PC-3 (cell line): ENCODE results near the gene NUAK1. TPM values are rescaled to one million over a fixed set of nuclear protein-coding genes. Genes with fewer than 3 reads are reported as not detected.

Experiments
- ATAC-seq: fragments of 200-7000 bp; cut with Tn5 transposase; 2 replicates; pipeline ENCODE4 v1.9.1; 2020; ENCODE audit warnings: mild to moderate bottlenecking, moderate library complexity
- BruUV-seq: library from RNA; stranded (reverse); fragments of 400-500 nt; replicated peaks from 2 replicates; lab custom pipeline; 2021; lab: Mats Ljungman, UMichigan
- CTCF ChIA-PET: fragments of 300-600 bp; sonication (Branson Sonifier 250); formaldehyde crosslinking; loops from one replicate; lab custom pipeline; 2022; ENCODE audit warnings: antibody characterized with exemption; lab: Charles Lee
- POLR2A ChIA-PET: fragments of 300-600 bp; sonication (Branson Sonifier 250); formaldehyde crosslinking; loops from one replicate; lab custom pipeline; 2022; ENCODE audit warnings: antibody characterized with exemption; ENCODE audit not compliant: unreplicated experiment; lab: Charles Lee
- DNase-seq: peaks from one replicate; pipeline ENCODE4 v3.0.0-alpha.2; 2015
- H2AFZ ChIP-seq: fragments of 300-600 bp; sonication (generic); 2 replicates; pipeline ENCODE4 v1.6.0; 2016; ENCODE audit warnings: antibody characterized with exemption, low read length
- H3F3A ChIP-seq: fragments of 300-600 bp; sonication (generic); one replicate; pipeline ENCODE4 v1.6.0; 2017; ENCODE audit warnings: antibody characterized with exemption, low read length, control low read depth, mild to moderate bottlenecking; ENCODE audit not compliant: unreplicated experiment
- H3K27ac ChIP-seq: fragments of 300-600 bp; sonication (generic); 2 replicates; pipeline ENCODE4 v1.5.1; 2016; ENCODE audit warnings: mild to moderate bottlenecking, low read length
- H3K27me3 ChIP-seq: fragments of 300-600 bp; sonication (generic); 2 replicates; pipeline ENCODE4 v1.6.1; 2016; ENCODE audit warnings: low read length, mixed read lengths
- H3K36me3 ChIP-seq: fragments of 300-600 bp; sonication (generic); 2 replicates; pipeline ENCODE4 v1.6.1; 2016; ENCODE audit warnings: low read depth, mixed run types, low read length, mixed read lengths
- H3K4me1 ChIP-seq: fragments of 300-600 bp; sonication (generic); 2 replicates; pipeline ENCODE4 v1.5.1; 2016; ENCODE audit warnings: low read length; ENCODE audit not compliant: insufficient read depth
- H3K4me2 ChIP-seq: fragments of 300-600 bp; sonication (generic); 2 replicates; pipeline ENCODE4 v1.6.0; 2016; ENCODE audit warnings: low read length
- H3K4me3 ChIP-seq: fragments of 300-600 bp; sonication (generic); 2 replicates; pipeline ENCODE4 v1.5.1; 2016; ENCODE audit warnings: mild to moderate bottlenecking, low read length, mixed read lengths
- H3K79me2 ChIP-seq: fragments of 300-600 bp; sonication (generic); 2 replicates; pipeline ENCODE4 v1.6.1; 2017; ENCODE audit warnings: low read length, mixed read lengths
- H3K9ac ChIP-seq: fragments of 300-600 bp; sonication (generic); 2 replicates; pipeline ENCODE4 v1.6.0; 2016; ENCODE audit warnings: mild to moderate bottlenecking, low read length
- H3K9me2 ChIP-seq: fragments of 300-600 bp; sonication (generic); replicated peaks from 2 replicates; pipeline ENCODE4 v1.6.1; 2016; ENCODE audit warnings: mixed run types, low read length, mixed read lengths
- H3K9me3 ChIP-seq: fragments of 300-600 bp; sonication (generic); 2 replicates; pipeline ENCODE4 v1.6.1; 2016; ENCODE audit warnings: low read length, mixed read lengths
- H4K20me1 ChIP-seq: fragments of 300-600 bp; sonication (generic); 2 replicates; pipeline ENCODE4 v1.6.1; 2016; ENCODE audit warnings: low read length, mixed read lengths
- EZH2 ChIP-seq: fragments of 300-600 bp; sonication (generic); IDR thresholded peaks from one replicate; pipeline ENCODE4 v1.6.1; 2017; ENCODE audit warnings: antibody characterized with exemption, mild to moderate bottlenecking, low read length; ENCODE audit not compliant: unreplicated experiment
- EZH2phosphoT487 ChIP-seq: fragments of 300-600 bp; sonication (generic); IDR thresholded peaks from 2 replicates; pipeline ENCODE4 v1.6.1; 2018; ENCODE audit warnings: mild to moderate bottlenecking, antibody characterized with exemption, low read length, borderline replicate concordance
- intact Hi-C: fragments of 100-400 bp; cut with micrococcal nuclease; formaldehyde crosslinking; loops from 2 replicates; pipeline ENCODE4 v1.9.0; 2023
- total RNA-seq: library from RNA; depleted of rRNA; stranded (reverse); fragments of >200 nt; gene quantifications from 2 replicates; pipeline ENCODE4 v1.2.3, GENCODE V29; 2014
- TF ChIP-seq, protein P1 (sequence below): fragments of 300-600 bp; sonication (generic); conservative IDR thresholded peaks from 2 replicates; pipeline ENCODE4 v1.5.1; 2017; ENCODE audit warnings: antibody characterized with exemption, low read depth, mild to moderate bottlenecking, low read length

Gene NUAK1
- total RNA-seq, 1 experiment from 2014 or later: 9.8 TPM

GRCh38 chr12:106176560-106176959 is 37.8 kb upstream of the NUAK1 start:
- Histone ChIP-seq H3K9me3 (no peaks in the 10 kb centered on the region), H4K20me1 (no peaks in the 10 kb centered on the region), H2AFZ (no peak overlapping the region), H3K27me3 (peaks cover 35% of the 10 kb centered on the region), H3K4me3 (no peak overlapping the region), H3K9me2 (no peaks in the 10 kb centered on the region), H3K4me1 (no peaks in the 10 kb centered on the region), H3K36me3 (no peaks in the 10 kb centered on the region), H3K27ac (no peak overlapping the region), H3K79me2 (no peaks in the 10 kb centered on the region), H3K9ac (no peak overlapping the region), H3F3A (no peaks in the 10 kb centered on the region), H3K4me2 (no peak overlapping the region)
- DNase-seq (no peak), ATAC-seq (no peak)
- no peak for TF ChIP-seq EZH2phosphoT487
- TF ChIP-seq, protein P1, sequence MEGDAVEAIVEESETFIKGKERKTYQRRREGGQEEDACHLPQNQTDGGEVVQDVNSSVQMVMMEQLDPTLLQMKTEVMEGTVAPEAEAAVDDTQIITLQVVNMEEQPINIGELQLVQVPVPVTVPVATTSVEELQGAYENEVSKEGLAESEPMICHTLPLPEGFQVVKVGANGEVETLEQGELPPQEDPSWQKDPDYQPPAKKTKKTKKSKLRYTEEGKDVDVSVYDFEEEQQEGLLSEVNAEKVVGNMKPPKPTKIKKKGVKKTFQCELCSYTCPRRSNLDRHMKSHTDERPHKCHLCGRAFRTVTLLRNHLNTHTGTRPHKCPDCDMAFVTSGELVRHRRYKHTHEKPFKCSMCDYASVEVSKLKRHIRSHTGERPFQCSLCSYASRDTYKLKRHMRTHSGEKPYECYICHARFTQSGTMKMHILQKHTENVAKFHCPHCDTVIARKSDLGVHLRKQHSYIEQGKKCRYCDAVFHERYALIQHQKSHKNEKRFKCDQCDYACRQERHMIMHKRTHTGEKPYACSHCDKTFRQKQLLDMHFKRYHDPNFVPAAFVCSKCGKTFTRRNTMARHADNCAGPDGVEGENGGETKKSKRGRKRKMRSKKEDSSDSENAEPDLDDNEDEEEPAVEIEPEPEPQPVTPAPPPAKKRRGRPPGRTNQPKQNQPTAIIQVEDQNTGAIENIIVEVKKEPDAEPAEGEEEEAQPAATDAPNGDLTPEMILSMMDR: no peak
- TF ChIP-seq EZH2: no peak
- CTCF ChIA-PET: no interaction called here
- intact Hi-C loops: no loop called here
- POLR2A ChIA-PET: no interaction called here
- BruUV-seq: no TSS peak

- Histone ChIP-seq H4K20me1 (no peaks in the 10 kb centered on the region), H3K79me2 (no peaks in the 10 kb centered on the region), H3K9ac (no peak overlapping the region), H3K4me3 (no peak overlapping the region), H3K9me2 (no peaks in the 10 kb centered on the region), H2AFZ (no peak overlapping the region), H3K4me2 (no peak overlapping the region), H3K4me1 (no peaks in the 10 kb centered on the region), H3K27me3 (peaks cover 42% of the 10 kb centered on the region), H3K27ac (no peak overlapping the region), H3F3A (no peaks in the 10 kb centered on the region), H3K9me3 (no peaks in the 10 kb centered on the region), H3K36me3 (no peaks in the 10 kb centered on the region)
- ChIA-PET CTCF (no interaction called here), POLR2A (no interaction called here)
- DNase-seq (no peak), ATAC-seq (no peak)
- TF ChIP-seq, protein P1: no peak
- TF ChIP-seq EZH2: no peak
- no peak for TF ChIP-seq EZH2phosphoT487
- intact Hi-C loops: no loop called here
- BruUV-seq: no TSS peak
These were observed 36.1 kb upstream of the NUAK1 start for GRCh38 chr12:106174876-106175275.

DNA sequence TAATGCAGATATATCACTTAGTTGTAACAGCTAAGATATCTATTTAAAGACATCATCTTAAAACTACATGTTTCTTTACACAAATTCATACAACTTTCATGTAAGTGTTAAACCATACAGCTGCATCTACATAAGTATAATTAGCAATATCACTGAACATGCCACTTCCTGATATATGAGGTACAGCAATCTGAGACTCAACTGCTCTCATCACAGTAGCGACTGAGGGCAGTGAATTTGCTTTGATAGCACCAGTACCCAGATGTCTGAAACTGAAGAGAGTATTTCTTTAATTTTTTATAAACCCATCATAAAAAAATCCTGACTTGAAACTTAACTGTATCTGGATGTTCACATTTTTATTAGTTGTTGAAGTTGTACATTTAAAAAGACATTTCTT is 34.7 kb upstream of the NUAK1 start:
- no peaks in the 10 kb centered on the region for H3K4me1 ChIP-seq
- no peak overlapping the region for H3K4me3 ChIP-seq
- H3K9ac ChIP-seq: no peak overlapping the region
- H3F3A ChIP-seq: no peaks in the 10 kb centered on the region
- no peaks in the 10 kb centered on the region for H3K36me3 ChIP-seq
- CTCF ChIA-PET: no interaction called here
- POLR2A ChIA-PET: no interaction called here
- no peaks in the 10 kb centered on the region for H3K9me2 ChIP-seq
- H3K79me2 ChIP-seq: no peaks in the 10 kb centered on the region
- no peak overlapping the region for H3K4me2 ChIP-seq
- H3K27ac ChIP-seq: no peak overlapping the region
- H3K27me3 ChIP-seq: peaks cover 42% of the 10 kb centered on the region
- H3K9me3 ChIP-seq: no peaks in the 10 kb centered on the region
- DNase-seq (no peak), ATAC-seq (no peak)
- BruUV-seq: no TSS peak
- TF ChIP-seq EZH2phosphoT487: no peak
- no peak for TF ChIP-seq EZH2
- TF ChIP-seq, protein P1: no peak
- no peak overlapping the region for H2AFZ ChIP-seq
- intact Hi-C loops: no loop called here
- no peaks in the 10 kb centered on the region for H4K20me1 ChIP-seq
